H9 (cell line): Measurements from ENCODE around the gene ENDOV. TPM values are rescaled to one million over a fixed set of nuclear protein-coding genes. Genes with fewer than 3 reads are reported as not detected.

Experiments
- DNase-seq: peaks from one replicate; pipeline ENCODE4 v3.0.0-alpha.2; 2017
- H2AFZ ChIP-seq: one replicate; pipeline ENCODE4 v1.6.1; 2013; ENCODE audit warnings: mild to moderate bottlenecking, low read length, control low read depth, moderate library complexity
- H2AK5ac ChIP-seq: 2 replicates; pipeline ENCODE4 v1.6.1; 2013; ENCODE audit warnings: low read length, control low read depth, mixed read lengths; ENCODE audit not compliant: insufficient read length
- H2BK120ac ChIP-seq: one replicate; pipeline ENCODE4 v1.6.1; 2013; ENCODE audit warnings: low read depth, mild to moderate bottlenecking, low read length, control low read depth, inconsistent platforms; ENCODE audit not compliant: poor library complexity, severe bottlenecking
- H2BK12ac ChIP-seq: 2 replicates; pipeline ENCODE4 v1.6.1; 2013; ENCODE audit warnings: low read length, control low read depth, mixed read lengths, low read depth; ENCODE audit not compliant: insufficient read length
- H2BK15ac ChIP-seq: 2 replicates; pipeline ENCODE4 v1.6.1; 2013; ENCODE audit warnings: low read depth, low read length, control low read depth
- H2BK20ac ChIP-seq: one replicate; pipeline ENCODE4 v1.6.1; 2013; ENCODE audit warnings: low read depth, mild to moderate bottlenecking, low read length, control low read depth, inconsistent platforms; ENCODE audit not compliant: poor library complexity, severe bottlenecking
- H2BK5ac ChIP-seq: 2 replicates; pipeline ENCODE4 v1.6.1; 2013; ENCODE audit warnings: low read length, control low read depth, mixed read lengths; ENCODE audit not compliant: insufficient read length
- H3K14ac ChIP-seq: 2 replicates; pipeline ENCODE4 v1.6.1; 2013; ENCODE audit warnings: low read length, control low read depth; ENCODE audit not compliant: insufficient read depth
- H3K18ac ChIP-seq: 2 replicates; pipeline ENCODE4 v1.6.1; 2013; ENCODE audit warnings: low read depth, mild to moderate bottlenecking, mixed read lengths, low read length, control low read depth; ENCODE audit not compliant: insufficient read length
- H3K23ac ChIP-seq: 2 replicates; pipeline ENCODE4 v1.6.1; 2013; ENCODE audit warnings: low read length, control low read depth, mixed read lengths, low read depth; ENCODE audit not compliant: insufficient read length
- H3K23me2 ChIP-seq: 2 replicates; pipeline ENCODE4 v1.6.1; 2013; ENCODE audit warnings: low read depth, mild to moderate bottlenecking, mixed read lengths, low read length, control low read depth; ENCODE audit not compliant: insufficient read length, poor library complexity, severe bottlenecking
- H3K27ac ChIP-seq: 2 replicates; pipeline ENCODE4 v1.5.1; 2013; ENCODE audit warnings: low read length, control low read depth, mixed read lengths, low read depth; ENCODE audit not compliant: insufficient read length
- H3K27me3 ChIP-seq: 2 replicates; pipeline ENCODE4 v1.6.1; 2013; ENCODE audit warnings: low read length, control low read depth, inconsistent platforms; ENCODE audit not compliant: insufficient read depth
- H3K4ac ChIP-seq: 2 replicates; pipeline ENCODE4 v1.6.1; 2013; ENCODE audit warnings: low read depth, mild to moderate bottlenecking, control low read depth, inconsistent platforms, low read length, moderate library complexity
- H3K4me1 ChIP-seq: 2 replicates; pipeline ENCODE4 v1.6.1; 2013; ENCODE audit warnings: low read length, control low read depth, inconsistent platforms; ENCODE audit not compliant: insufficient read depth
- H3K4me2 ChIP-seq: 2 replicates; pipeline ENCODE4 v1.6.1; 2013; ENCODE audit warnings: low read length, control low read depth, mixed read lengths; ENCODE audit not compliant: insufficient read length, insufficient read depth
- H3K56ac ChIP-seq: 2 replicates; pipeline ENCODE4 v1.6.1; 2013; ENCODE audit warnings: low read depth, mild to moderate bottlenecking, mixed read lengths, low read length, control low read depth; ENCODE audit not compliant: insufficient read length
- H3K79me1 ChIP-seq: 2 replicates; pipeline ENCODE4 v1.6.1; 2013; ENCODE audit warnings: low read depth, mild to moderate bottlenecking, moderate library complexity, low read length, control low read depth, inconsistent platforms; ENCODE audit not compliant: insufficient read depth, poor library complexity, severe bottlenecking
- H3K79me2 ChIP-seq: 2 replicates; pipeline ENCODE4 v1.6.1; 2013; ENCODE audit warnings: low read length, control low read depth, inconsistent platforms; ENCODE audit not compliant: insufficient read depth
- H3K9ac ChIP-seq: 2 replicates; pipeline ENCODE4 v1.6.1; 2013; ENCODE audit warnings: low read length, control low read depth, mixed read lengths; ENCODE audit not compliant: insufficient read length; ENCODE audit errors: extremely low read depth
- H3K9me3 ChIP-seq: one replicate; pipeline ENCODE4 v1.6.1; 2013; ENCODE audit warnings: low read depth, low read length, inconsistent platforms; ENCODE audit not compliant: control insufficient read depth
- H3T11ph ChIP-seq: one replicate; pipeline ENCODE4 v1.6.1; 2013; ENCODE audit warnings: mild to moderate bottlenecking, low read length, control low read depth, inconsistent platforms
- H4K20me1 ChIP-seq: one replicate; pipeline ENCODE4 v1.6.1; 2013; ENCODE audit not compliant: control insufficient read depth, insufficient read length, insufficient read depth
- H4K5ac ChIP-seq: 2 replicates; pipeline ENCODE4 v1.6.1; 2013; ENCODE audit warnings: low read depth, mild to moderate bottlenecking, mixed read lengths, low read length, control low read depth; ENCODE audit not compliant: insufficient read length
- H4K8ac ChIP-seq: replicated peaks from 2 replicates; pipeline ENCODE4 v1.6.1; 2013; ENCODE audit warnings: low read length, control low read depth, mixed read lengths, low read depth; ENCODE audit not compliant: insufficient read length
- H4K91ac ChIP-seq: 2 replicates; pipeline ENCODE4 v1.6.1; 2013; ENCODE audit warnings: low read depth, mild to moderate bottlenecking, moderate library complexity, mixed read lengths, low read length, control low read depth; ENCODE audit not compliant: insufficient read length
- H3K27ac Mint-ChIP-seq, 3 experiments: 2 replicates in 2 of 3; 3 replicates in 1 of 3; pipeline ENCODE4 v1.8.0; 2020 to 2021; ENCODE audit warnings: mixed read lengths in 3 of 3, mild to moderate bottlenecking in 1 of 3, moderate library complexity in 1 of 3
- H3K27me3 Mint-ChIP-seq: 2 replicates; pipeline ENCODE4 v1.8.0; 2021; ENCODE audit warnings: low read depth, mild to moderate bottlenecking, moderate library complexity, mixed read lengths
- H3K36me3 Mint-ChIP-seq, 3 experiments: 2 replicates in 2 of 3; 3 replicates in 1 of 3; pipeline ENCODE4 v1.8.0; 2020 to 2021; ENCODE audit warnings: low read depth in 3 of 3, mixed read lengths in 3 of 3; ENCODE audit not compliant: insufficient read depth in 1 of 3
- H3K4me1 Mint-ChIP-seq, 2 experiments: 2 replicates each; pipeline ENCODE4 v1.8.0; 2020; ENCODE audit warnings: mixed read lengths in 2 of 2
- H3K4me3 Mint-ChIP-seq, 2 experiments: 2 replicates in 1 of 2; 3 replicates in 1 of 2; pipeline ENCODE4 v1.8.0; 2020 to 2021; ENCODE audit warnings: mild to moderate bottlenecking in 2 of 2, mixed read lengths in 2 of 2, moderate library complexity in 1 of 2
- H3K9me3 Mint-ChIP-seq, 2 experiments: 2 replicates in 1 of 2; 3 replicates in 1 of 2; pipeline ENCODE4 v1.8.0; 2020; ENCODE audit warnings: mild to moderate bottlenecking in 2 of 2, mixed read lengths in 2 of 2, moderate library complexity in 1 of 2
- WGBS: extraction: QIAGEN DNeasy Blood & Tissue Kit; methylation state at CpG from one replicate; pipeline ENCODE4 v1.1.7; 2013; ENCODE audit warnings: missing lambda C conversion rate, low lambda C conversion rate, mixed read lengths; ENCODE audit not compliant: insufficient read length; ENCODE audit errors: extremely low coverage; 5-methylcytosine and 5-hydroxymethylcytosine counted together
- total RNA-seq: library from RNA; stranded (reverse); gene quantifications from 2 replicates; pipeline ENCODE4 v1.2.1, GENCODE V29; 2021
- TF ChIP-seq, protein P1 (sequence below): fragments of 200-600 bp; sonication (generic); conservative IDR thresholded peaks from 3 replicates; pipeline ENCODE4 v1.8.0; 2021; ENCODE audit warnings: antibody characterized with exemption, mild to moderate bottlenecking

Gene ENDOV
- total RNA-seq, 1 experiment from 2014 or later, result 17.1 TPM

GRCh38 chr17:80443916-80444643, 29.1 kb downstream of the ENDOV start:
- Mint-ChIP-seq H3K9me3 (no peaks in the 10 kb centered on the region), H3K27ac (no peak overlapping the region), H3K27me3 (peaks cover 39% of the 10 kb centered on the region), H3K4me3 (peak overlapping the region in 1 of 2 experiments; percentile 54; a peak in 2 of 5 replicates), H3K4me1 (peaks cover 7 to 19% of the 10 kb centered on the region in 2 experiments), H3K36me3 (no peaks in the 10 kb centered on the region)
- Histone ChIP-seq H3K23me2 (no peaks in the 10 kb centered on the region), H3K27me3 (no peaks in the 10 kb centered on the region), H3K9me3 (no peaks in the 10 kb centered on the region), H2BK20ac (no peak overlapping the region), H4K20me1 (no peaks in the 10 kb centered on the region), H2BK120ac (no peak overlapping the region), H3K4me2 (no peak overlapping the region), H2AFZ (no peak overlapping the region), H3K9ac (no peak overlapping the region), H3T11ph (no peak overlapping the region), H4K8ac (no peak overlapping the region), H2BK15ac (no peak overlapping the region), H3K14ac (no peak overlapping the region; the same call in 1 of the 2 replicates), H2BK5ac (no peak overlapping the region), H3K27ac (no peak overlapping the region), H2AK5ac (no peak overlapping the region), H4K91ac (no peak overlapping the region), H3K23ac (no peak overlapping the region), H3K79me2 (no peaks in the 10 kb centered on the region), H3K4me1 (no peaks in the 10 kb centered on the region), H3K56ac (no peak overlapping the region), H4K5ac (no peak overlapping the region), H2BK12ac (no peak overlapping the region), H3K79me1 (no peaks in the 10 kb centered on the region), H3K4ac (no peak overlapping the region), H3K18ac (no peak overlapping the region)
- WGBS, result no CpG with 5 or more reads among the region's 31 CpGs
- TF ChIP-seq, protein P1, sequence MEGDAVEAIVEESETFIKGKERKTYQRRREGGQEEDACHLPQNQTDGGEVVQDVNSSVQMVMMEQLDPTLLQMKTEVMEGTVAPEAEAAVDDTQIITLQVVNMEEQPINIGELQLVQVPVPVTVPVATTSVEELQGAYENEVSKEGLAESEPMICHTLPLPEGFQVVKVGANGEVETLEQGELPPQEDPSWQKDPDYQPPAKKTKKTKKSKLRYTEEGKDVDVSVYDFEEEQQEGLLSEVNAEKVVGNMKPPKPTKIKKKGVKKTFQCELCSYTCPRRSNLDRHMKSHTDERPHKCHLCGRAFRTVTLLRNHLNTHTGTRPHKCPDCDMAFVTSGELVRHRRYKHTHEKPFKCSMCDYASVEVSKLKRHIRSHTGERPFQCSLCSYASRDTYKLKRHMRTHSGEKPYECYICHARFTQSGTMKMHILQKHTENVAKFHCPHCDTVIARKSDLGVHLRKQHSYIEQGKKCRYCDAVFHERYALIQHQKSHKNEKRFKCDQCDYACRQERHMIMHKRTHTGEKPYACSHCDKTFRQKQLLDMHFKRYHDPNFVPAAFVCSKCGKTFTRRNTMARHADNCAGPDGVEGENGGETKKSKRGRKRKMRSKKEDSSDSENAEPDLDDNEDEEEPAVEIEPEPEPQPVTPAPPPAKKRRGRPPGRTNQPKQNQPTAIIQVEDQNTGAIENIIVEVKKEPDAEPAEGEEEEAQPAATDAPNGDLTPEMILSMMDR, result no peak
- peak; percentile 65 for DNase-seq
